Stimulated activated CD4-positive, alpha-beta T cell treated with anti-CD3 and anti-CD28 coated beads, Interleukin-1b, Interleukin-23, amount 100 ng/mL, for 1 hour (primary cell): ENCODE data around the gene CTU1.

Source experiments
- DNase-seq, 2 donors: peaks; one replicate each; pipeline ENCODE4 v3.0.0-alpha.2; 2020; ENCODE audit warnings: low read depth in 2 of 2

The CTU1 gene

DNA sequence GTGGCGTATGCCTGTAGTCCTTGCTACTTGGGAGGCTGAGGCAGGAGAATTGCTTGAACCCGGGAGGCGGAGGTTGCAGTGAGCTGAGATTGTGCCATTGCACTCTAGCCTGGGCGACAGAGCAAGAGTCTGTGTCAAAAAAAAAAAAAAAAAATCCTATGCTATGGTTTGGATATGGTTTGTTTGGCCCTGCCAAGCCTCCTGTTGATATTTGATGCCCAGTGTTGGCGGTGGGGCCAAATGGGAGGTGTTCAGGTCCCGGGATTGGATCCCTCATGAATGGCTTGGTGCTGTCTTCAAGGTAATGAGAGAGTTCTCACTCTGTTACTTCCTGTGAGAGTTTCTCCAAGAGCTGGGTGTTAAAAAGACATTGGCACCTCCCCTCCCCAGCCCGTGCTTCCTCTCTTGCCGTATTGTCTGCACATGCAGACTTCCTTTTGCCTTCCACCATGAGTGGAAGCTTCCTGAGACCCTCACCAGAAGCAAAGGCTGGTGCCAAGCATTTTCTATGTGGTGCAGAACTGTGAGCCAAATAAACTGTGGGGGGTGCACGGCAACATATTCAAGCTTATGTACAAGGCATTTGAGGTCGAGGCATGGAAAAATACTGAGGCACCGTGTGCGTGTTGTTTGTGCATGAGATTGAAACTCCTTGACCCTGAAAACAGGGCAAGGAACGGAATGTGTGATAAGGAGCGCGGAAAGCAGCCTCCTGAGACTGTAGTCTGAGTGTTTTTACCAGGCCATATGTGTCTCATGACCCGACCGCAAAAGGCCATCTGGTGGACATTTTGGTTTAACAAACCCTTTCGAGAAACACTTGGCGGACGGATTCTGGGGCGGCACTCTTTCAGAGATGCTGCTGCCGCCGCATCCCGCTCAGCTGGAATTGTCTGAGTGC is 23.8 kb upstream of the CTU1 start:
- DNase-seq, result no peak

DNA sequence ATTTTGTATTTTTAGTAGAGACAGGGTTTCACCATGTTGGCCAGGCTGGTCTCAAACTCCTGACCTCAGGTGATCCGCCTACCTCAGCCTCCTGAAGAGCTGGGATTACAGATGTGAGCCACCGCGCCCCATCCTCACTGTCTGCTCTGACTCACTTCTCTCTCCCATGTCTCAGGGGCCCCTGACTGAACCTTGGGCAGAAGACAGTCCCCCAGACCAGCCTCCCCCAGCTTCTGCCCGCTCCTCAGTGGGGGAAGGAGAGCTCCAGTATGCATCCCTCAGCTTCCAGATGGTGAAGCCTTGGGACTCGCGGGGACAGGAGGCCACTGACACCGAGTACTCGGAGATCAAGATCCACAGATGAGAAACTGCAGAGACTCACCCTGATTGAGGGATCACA is 21.5 kb upstream of the CTU1 start:
- no peak for DNase-seq

DNA sequence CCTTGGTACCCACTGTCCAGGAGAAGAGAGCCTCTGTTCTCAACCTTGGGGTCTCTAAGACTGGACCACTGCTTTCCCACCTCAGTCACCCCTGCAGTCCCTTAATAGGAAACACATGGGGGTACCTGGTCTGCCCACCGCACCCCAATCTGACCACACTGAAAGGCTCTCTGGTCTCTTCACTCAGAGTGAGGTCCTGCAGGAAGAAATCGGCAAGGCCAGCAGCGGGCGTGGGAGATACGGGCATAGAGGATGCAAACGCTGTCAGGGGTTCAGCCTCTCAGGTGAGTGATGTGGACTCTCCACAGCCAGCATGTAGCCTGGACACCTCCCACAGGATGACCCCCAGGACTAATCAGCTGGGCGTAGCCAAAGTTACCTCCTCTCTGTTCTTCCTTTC is 20.0 kb upstream of the CTU1 start:
- no peak for DNase-seq

DNA sequence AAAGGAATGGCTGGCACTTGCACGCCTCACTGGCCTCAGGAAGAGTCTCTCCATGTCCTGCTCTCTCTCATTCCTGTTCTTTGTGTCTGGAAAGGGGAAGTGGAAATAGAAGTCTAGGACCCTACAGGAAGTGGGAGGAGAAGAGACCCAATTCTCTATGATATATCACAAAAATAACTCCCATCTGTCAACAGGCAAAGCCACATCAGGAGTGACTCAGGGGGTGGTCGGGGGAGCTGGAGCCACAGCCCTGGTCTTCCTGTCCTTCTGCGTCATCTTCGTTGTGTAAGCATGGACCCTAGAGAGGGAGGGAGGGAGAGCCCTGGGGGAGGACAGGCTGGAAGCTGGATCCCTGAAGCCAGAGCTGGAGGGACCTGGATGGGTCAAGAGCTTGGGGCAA is 19.5 kb upstream of the CTU1 start:
- DNase-seq, result no peak

DNA sequence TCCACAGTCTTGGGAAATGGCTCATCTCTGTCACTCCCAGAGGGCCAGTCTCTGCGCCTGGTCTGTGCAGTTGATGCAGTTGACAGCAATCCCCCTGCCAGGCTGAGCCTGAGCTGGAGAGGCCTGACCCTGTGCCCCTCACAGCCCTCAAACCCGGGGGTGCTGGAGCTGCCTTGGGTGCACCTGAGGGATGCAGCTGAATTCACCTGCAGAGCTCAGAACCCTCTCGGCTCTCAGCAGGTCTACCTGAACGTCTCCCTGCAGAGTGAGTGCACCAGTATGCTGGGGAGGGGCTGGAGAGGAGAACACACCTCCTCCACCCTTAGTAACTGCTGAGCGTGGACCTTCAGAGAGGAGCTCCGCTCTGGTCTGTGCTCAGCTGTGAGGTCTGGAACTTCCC is 18.8 kb upstream of the CTU1 start:
- no peak for DNase-seq

DNA sequence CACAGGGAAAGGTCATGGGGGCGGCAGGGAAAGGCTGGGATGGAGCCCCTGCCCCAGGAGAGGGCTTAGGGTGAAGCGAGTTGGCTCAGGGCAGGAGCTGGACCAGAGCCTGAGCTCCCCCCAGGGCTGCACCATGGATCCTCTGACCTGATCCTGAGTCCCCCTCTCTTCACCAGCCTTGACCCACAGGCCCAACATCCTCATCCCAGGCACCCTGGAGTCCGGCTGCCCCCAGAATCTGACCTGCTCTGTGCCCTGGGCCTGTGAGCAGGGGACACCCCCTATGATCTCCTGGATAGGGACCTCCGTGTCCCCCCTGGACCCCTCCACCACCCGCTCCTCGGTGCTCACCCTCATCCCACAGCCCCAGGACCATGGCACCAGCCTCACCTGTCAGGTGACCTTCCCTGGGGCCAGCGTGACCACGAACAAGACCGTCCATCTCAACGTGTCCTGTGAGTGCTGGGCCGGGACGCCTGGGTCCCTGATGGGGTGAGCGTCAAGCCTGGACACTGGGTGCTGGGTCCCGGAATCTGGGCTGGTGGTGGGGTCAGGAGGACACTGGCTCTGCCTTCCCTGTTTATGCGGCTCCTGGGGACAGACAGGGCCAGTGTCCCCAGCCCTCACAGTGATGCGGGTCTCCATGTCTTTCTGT is 17.3 kb upstream of the CTU1 start:
- no peak for DNase-seq

DNA sequence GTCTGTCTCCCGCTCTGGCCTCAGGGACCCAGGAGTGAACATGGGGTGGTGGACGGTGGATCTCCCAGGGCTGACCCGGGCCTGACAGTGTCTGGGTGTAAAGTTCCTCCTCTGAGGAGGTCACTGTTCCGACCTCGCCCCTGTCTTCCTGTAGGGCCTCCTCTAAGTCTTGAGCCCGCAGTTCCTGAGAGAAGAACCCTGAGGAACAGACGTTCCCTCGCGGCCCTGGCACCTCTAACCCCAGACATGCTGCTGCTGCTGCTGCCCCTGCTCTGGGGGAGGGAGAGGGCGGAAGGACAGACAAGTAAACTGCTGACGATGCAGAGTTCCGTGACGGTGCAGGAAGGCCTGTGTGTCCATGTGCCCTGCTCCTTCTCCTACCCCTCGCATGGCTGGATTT is 16.5 kb upstream of the CTU1 start, which contains the start of gene SIGLEC9:
Gene SIGLEC9, plus strand, starts transcription at position 178 of the 400 bp plus-strand sequence. Its CDS starts 69 bp downstream, at position 247.
- DNase-seq, result no peak

DNA sequence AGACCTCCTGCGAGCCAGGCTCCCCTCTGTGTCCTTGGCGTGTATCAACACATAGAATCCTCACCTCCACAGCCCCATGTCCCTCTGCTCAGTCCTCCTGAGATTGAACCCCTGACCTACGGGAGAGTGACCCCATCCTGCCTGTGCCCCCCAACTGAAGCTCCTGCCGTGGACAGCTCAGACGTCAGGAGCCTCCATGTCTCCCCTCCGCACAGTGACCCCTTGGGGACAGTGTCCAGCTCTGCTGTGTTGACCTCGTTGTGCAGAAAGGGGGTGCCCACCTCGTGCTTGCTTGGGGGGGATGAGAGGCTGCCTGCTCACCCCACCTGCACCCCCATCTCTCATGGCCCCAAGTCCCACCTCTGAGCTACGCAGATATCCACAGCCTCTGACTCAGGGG is 16.0 kb upstream of the CTU1 start:
- DNase-seq, result no peak

DNA sequence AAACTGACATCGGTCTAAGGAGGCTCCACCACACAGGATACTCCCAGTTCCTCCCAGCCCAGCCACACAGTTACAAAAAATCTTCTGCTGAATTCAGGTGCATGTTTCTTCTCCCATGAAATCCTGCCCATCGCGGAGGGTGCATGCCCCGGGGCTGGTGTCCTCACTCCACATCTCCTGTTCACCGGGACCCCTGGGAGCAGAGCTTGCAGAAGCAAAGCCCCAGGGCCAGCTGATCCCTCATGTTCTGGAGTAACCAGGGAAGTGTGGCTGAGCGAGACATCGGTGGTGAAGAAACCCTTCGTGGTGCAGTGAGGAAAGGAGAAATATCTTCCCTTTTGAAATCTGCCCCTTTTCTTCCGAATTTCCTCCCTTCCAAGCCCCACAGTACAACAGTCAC is 15.6 kb upstream of the CTU1 start:
- no peak for DNase-seq

DNA sequence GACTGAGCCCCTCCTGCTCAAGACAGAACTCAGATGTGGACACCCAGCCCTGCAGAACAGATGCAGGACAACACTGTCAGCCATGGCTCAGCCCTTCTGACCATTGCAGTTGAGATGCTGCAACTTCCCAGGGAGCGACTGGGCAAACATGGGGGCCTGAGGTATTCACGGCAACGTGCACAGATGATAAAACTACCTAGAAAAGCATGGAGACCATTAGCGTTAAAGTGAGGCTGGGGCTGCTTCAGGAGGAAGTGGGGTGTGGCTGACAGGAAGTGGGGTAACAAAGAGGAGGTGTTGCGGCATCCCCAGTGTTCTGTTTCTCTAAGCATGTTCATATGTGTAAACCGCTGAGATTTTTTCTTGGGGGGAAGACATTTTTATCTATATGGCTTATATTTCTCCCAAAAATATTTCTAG is 15.2 kb upstream of the CTU1 start:
- no peak for DNase-seq

DNA sequence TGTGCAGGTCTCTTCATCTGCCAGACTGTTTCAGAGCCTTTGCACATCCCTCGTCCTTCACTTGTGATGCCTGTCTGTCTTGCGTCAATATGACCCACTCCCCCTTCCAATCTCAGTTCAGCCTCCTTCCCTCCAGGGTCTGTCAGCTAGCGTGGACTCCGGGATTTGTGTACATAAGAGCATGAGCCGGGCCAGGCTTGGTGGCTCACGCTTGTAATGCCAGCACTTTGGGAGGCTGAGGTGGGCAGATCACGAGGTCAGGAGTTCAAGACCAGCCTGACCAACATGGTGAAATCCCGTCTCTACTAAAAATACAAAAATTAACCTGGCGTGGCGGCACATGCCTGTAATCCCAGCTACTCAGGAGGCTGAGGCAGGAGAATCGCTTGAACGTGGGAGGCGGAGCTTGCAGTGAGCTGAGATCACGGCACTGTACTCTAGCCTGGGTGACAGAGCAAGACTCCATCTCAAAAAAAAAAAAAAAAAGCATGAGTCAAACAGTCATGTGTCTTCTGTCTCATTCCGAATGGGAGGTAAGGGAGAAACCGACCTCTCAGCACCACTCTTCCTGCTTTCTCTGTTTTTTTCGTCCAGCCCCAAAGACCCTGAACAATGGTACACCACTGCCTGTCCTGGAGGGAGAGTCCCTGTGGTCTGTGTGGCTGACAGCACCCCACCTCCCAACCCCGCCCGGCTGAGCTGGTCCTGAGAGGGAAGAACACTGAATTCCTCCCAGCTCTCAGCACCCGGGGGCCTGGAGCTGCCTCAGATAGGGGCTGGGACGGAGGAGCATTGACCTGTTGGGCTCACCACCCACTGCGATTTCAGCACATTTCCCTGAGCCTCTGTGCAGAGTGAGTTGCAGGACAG is 14.1 kb upstream of the CTU1 start:
- no peak for DNase-seq

DNA sequence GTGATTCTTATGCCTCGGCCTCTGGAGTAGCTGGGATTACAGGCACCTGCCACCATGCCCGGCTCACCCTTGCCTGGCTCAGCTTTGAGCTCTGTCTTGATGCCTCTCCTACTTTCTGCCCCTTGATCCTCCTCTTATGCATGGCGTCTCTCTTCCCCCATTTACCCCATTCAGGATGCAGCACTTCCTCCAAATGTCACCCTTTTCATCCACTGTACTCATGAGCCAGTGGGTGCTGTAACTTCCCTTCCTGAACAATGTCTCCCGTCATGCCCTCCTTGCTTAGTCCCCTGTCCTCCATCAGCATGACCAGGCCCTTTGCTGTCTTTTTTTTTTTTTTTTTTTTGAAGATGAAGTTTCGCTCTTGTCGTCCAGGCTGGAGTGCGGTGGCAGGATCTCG is 13.0 kb upstream of the CTU1 start:
- no peak for DNase-seq

DNA sequence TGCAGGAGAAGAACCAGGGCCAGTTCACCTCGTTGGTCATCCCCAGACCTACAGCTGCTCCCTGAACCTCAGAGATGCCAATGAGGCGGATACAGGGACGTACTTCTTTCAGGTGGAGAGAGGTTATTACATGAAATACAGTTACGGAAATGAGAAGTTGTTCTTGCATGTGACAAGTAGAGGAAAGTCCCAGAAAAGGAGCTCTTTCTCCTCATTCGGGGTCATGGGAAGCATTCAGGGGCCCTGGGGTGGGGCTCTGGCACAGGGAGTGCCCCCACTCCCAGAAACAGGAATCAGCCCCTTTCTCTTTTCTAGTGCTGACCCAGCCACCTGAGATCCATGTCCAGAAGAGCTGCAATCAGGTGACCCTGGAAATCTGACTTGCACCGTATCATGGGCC is 12.0 kb upstream of the CTU1 start:
- no peak for DNase-seq

DNA sequence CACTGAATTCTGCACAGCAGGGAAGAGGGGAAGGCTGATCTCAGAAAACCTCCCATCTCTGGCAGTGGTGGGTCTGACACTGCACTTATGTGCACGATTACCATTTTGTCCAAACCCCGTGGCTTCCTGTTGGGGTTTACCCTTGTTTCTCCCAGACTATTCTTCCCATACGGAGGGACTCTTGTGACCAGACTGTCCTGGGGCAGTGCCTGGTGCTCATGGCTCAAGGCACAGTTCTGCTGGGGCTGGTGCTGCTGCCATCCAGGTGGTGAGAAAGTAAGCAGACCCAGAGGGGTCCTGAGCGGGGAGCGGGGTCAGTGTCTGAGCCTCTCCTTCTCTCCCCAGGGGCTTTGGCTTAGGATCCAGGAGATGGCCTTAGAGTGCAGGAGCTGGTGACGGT is 11.4 kb upstream of the CTU1 start:
- DNase-seq, result no peak

DNA sequence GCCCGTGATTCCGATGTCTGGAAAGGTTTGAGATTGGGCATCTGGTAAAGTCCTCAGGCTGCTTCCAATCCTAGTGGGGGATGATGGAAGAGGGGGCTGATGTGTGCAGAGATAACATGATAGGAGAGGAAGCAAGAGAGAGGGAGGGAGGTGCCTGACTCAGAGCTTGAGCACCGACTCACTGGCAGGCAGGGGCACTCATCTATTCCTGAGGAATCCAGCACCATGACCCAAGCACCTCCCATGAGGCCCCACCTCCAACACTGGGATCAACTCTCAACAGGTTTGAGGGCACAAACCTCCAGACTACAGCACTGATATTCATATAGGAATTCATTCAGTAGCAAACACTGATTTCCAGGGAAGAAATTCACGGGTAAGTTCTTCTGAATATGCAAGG is 10.9 kb upstream of the CTU1 start:
- DNase-seq, result no peak

DNA sequence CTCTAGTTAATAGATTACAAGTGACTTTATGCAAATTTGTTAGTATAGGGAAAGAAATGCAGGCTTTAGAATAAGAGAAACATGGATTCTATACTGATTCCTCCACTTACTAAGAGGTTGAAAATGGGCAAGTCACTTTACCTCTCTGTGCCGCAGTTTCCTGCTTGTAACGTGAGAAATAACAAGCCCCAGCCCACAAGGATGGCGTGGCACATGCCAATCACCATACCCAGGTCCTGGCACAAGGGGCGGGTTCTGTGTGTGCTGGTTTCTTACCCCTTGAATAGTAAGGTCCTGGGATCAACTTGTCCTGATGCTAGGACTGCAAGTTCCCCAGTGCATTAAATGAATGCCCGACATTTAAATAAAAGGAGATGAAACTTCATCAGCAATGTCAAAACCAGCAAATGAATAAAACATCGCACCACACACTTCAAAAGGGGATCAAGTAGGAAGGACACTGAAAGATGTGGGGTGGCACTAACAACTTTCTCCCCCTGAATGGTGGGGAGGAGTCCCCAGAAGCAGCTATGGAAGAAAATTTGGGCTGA is 8.6 kb upstream of the CTU1 start:
- DNase-seq, result no peak

DNA sequence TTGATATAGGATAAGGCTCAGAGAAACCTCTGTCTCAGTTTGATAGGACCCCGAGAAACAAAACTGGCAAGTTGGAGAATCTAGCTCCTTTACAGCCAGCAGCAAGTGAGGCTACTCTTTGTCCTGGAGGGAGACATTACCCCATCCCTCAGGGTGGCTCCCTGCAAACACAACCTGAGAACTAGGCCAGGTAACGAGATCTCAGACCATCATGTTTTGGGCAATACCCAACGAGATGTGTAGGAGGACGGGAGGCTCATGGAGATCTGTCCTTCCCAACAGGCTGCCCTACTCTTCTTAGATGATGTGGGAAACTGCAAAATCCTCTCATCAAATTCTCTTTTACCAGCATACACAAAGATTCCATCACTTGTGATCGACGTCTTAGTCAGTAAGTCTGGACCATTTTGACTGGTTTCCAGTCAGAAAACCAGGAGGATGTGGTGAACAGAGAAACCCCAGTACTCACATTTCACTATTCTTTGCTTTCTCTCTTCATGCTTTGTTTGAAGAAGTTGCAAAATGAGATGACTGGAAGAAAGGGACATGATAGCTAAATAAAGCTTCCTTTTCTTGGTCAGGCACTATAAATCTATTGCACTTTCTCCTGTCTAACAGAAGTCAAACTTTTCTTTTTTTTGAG is 6.0 kb upstream of the CTU1 start:
- DNase-seq, result no peak

DNA sequence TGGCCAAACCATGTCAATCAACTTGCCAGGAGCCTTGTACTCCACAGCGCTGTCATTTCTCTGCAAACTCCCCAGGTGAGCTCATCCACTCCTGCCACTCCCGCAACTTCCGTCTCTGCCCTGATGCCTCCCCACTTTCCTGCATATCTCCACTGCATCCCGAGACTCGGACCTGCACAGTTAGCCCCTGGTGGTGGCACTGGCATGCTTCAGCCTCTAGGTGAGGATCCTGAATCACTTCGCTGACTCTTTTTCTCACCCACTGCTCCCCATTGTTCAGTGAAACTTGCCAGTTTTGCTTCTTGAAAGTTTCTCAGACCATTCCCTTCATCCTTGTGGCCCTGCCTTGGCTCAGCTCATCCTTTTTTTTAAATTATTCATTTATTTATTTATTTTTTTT is 3.4 kb upstream of the CTU1 start:
- no peak for DNase-seq

DNA sequence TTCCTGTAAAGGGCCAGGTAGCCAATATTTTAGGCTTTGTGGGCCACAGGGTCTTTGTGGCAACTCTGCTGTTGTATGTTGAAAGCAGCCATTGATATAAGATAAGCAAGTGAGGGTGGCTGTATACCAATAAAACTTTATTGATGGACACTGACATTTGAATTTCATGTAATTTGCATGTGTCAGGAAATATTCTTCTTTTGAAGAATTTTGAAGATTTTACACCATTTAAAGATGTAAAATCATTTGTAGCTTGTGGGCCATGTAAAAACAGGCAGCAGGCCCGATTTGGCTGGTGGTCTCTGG is 2.4 kb upstream of the CTU1 start:
- DNase-seq, result no peak

DNA sequence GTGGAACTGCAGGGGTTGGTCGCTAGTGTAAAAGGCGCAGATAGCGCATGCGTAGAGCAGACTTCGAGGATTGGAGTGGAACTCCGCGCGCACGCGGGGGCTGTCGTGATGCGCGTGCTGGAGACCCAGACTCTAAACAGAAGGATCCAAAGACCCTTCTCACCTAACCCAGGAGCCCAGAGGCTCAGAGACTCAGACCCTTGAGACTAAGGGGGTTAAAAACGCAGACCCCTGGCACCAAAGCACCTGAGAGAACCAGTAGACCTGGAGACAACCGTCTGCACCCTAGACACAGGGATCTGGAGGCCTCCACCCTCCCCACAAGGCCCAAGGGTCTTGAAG is 567 bp upstream of the CTU1 start:
- DNase-seq, result no peak

DNA sequence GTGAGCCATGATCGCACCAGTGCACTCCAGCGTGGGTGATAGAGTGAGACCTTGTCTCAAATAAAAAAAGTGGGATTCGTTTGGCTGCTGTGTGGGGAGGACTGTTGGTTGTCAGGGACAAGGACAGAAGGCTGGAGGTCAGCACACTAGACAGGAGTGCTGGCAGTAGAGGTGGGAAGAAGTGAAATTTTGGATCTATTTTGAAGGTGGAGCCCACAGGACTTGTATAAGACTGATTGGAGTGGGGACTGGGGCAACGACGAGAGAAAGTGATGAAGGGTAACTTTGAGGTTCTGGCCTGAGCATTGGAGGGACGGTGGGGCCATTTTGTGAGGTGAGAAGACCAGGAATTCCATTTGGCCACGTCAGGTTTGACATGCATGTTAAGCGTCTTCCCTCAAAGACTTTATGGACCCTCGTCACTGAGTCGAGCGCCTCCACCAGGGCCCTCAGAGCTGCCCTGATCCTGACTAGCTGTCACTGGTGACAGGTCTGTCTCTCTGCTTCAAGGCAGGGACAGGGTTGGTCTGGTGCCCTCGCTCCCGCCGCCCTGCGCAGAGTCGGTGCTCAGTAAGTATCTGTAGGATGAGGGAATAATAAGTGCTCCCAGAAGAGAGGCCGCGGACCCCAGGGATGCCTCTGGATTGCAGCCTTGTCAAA is 673 bp downstream of the CTU1 start:
- no peak for DNase-seq
